ENCODE measurements around the gene CHST2.
"Not testable (repeated sequence)": the region's sequence is repeated elsewhere in the genome, so short reads cannot be mapped to it uniquely, and the experiment has no call there.

Gene CHST2

DNA sequence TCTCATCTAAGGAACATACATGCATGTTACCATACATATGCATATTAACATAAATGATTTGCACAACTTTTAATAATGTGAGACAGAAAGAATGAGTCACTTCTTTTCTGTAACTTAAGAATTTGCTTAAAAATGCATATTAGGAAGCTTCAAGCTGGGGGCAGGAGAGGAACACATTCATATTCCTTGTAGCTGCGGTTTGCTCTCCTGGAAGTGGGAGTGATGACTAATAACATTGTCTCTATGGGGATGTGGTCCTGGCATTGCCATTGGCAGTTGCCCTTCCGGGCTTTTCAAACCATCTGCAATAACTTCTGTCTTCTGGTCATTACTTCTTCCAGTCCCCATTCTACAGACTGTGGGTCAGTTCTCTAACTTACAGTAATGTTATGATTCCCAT lies 15.6 kb downstream of the CHST2 start:
- DNase-seq = no peak

DNA sequence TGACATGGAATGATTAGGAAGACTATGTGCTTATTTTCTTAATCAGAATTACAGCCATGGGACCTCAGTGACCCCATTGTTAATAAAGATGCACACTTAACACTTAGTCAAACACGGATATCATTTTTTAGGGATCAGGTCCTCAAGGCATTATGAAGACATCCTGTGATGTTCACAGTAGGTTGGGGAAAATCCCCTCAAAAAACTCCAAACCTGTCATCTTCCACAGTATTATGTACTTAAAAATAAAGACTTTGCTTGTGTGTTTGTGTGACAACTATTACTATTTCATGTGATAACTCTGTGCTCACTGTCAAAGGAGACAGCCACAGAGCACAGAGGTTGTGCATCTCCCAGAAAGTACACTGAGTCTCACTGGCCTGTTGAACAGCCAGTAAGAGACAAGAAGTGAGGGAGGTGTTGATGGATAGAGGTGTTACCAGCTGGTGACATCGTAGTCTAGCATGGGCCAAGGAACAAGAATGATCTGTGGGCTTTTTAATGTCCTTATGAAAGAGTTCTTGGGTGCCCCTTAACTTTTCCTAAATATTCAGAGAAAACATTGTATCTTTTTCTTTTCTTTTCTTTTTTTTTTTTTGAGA lies 18.0 kb downstream of the CHST2 start:
- DNase-seq = no peak

DNA sequence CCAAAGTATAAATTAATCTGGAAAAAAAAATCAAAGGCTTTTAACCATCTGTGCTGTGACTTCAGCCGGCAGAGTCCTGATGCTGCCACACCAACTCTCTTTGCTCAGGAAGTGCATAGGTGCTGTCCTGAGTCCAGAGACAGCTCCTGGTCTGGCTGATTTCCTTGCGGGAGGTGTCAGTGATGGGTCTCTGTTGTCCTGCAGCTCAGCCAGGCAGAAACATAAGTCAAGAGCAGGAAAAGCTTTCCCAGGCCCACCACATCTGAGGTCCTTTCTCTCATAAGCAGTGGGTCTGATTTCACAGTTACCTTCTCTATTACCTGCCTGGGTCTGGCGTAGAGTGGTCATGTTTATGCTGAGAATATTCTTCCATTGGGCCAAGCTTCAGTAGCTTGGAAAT lies 19.4 kb downstream of the CHST2 start:
- no peak for DNase-seq

DNA sequence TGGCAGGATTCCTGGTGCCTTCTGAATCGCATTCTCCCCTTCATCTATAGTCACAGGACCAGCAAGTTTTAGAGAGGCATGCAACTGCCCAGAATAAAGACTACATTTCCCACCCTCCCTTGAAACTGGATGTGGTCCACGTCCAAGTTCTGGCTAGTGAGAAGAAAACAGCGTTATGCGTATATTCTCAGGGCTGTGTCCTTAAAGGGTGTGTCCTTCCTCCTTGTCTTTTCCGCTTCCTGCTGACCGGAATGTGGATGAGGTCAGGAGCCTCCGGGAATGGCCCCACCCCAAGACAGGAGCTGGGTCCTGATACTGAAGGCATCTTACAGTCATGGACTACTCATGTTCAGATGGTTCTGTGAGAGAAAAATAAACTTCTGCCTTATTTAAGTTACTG lies 20.2 kb downstream of the CHST2 start:
- no peak for DNase-seq

DNA sequence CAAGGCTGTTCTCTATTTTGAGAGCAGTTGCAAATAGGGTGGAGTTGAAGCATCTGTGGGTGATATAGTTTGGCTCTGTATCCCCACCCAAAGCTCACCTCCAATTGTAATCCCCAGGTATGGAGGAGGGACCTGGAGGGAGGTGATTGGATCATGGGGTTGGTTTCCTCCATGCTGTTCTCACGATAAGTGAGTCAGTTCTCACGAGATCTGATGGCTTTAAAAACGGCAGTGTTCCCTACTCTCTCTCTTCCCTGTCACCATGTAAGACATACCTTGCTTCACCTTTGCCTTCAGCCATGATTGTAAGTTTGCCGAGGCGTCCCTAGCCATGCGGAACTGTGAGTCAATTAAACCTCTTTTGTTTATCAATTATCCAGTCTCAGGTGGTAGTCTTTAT lies 21.0 kb downstream of the CHST2 start:
- no peak for DNase-seq

DNA sequence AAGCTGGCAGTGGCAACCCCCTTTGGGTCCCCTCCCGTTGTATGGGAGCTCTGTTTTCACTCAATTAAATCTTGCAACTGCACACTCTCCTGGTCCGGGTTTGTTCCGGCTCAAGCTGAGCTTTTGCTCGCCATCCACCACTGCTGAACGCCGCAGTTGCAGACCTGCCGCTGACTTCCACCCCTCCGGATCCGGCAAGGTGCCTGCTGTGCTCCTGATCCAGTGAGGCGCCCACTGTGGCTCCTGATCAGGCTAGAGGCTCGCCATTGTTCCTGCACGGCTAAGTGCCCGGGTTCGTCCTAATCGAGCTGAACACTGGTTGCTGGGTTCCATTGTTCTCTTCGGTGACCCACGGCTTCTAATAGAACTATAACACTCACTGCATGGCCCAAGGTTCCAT lies 22.8 kb downstream of the CHST2 start:
- no peak for DNase-seq

DNA sequence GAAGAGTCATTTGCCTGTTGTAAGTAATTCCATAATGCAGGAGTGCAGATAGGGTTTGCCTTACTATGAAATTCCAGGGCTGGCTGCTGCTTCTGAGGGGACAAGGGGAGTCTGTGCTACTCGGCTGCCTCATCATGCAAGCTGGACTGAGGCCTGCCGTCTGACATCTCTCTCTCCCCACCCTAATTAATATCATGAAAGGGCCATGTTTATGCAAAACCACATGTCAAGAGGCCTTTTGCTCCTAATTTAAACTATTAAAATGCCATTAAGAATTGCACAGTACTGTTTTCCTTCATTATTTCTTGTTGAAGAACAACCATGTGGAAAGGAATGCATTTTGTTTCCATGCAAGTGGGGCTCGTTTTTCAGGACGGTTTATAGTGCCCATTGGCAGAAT lies 26.3 kb downstream of the CHST2 start:
- DNase-seq = no peak

DNA sequence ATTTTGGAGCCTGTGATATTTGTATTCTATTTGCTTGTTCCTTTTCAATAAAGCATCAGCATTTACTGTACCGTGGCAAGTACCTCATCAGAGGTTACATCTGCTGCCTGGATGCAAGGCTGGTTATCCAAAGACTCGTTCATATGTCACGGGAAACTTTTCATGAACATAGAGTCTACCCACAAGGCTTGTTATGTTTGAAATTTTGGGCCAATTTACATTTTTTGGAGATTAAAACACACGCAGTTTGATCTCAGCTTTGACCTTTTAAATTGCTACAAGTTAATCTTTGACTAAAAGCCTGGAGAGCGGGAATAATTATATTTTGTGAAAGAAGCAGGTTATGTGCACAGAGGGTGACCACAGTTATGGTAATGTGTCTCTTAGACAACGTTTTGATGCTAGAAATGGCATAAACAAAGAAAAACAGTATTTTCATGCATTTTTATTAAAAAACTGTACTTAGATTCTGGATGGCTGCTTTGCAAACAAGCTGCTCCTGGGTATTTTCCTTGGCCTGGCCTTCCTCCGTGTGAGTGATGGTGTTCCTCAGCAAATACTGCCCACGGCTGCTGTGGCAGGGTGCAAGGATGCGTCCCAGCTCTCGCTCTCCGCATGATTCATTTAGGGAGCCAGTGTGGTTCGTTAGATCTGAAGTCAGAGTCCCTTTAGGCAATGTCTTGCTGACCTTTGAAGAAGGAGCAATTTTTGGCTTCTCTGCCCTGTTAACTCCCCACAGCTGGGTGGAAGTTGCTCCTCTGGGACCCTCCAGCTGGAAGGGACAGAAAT lies 27.1 kb downstream of the CHST2 start:
- DNase-seq = no peak

DNA sequence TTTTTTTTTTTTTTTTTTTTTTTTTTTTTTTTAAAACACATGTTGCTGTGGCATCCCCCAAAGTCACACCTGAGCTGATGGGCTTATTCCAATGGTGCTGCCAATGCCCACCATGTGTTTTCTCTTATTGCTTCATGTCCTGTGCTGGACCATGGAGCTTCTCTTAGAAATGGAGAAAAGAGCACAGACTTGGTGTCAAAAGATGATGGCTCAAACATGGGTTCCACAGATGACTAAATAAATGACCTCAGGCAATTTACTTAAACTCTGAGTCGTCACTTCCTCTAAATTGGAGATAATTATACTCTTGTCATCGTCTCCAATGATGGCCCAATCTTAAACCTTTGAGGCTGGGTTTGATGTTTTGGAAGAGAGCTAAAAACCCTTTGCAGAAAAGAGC lies 28.1 kb downstream of the CHST2 start:
- DNase-seq = no peak

DNA sequence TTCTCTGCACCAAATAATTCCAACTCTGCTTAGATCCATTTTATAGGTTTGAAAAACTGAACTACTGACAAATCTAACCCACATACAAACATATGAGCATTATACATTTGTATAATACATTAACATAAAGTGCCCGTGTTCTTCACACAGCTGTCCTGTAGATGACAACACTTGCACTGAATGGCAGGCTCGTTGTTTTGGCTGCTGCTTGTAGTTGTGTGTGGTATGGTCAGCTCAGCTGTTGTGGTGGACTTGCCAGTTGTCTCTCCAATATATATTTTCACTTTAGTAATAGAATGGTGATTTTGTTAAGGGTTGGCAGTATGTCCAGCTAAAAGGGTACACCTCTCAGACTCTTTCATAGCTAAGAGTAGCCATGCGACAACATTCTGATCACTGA lies 30.5 kb downstream of the CHST2 start:
- DNase-seq = no peak

DNA sequence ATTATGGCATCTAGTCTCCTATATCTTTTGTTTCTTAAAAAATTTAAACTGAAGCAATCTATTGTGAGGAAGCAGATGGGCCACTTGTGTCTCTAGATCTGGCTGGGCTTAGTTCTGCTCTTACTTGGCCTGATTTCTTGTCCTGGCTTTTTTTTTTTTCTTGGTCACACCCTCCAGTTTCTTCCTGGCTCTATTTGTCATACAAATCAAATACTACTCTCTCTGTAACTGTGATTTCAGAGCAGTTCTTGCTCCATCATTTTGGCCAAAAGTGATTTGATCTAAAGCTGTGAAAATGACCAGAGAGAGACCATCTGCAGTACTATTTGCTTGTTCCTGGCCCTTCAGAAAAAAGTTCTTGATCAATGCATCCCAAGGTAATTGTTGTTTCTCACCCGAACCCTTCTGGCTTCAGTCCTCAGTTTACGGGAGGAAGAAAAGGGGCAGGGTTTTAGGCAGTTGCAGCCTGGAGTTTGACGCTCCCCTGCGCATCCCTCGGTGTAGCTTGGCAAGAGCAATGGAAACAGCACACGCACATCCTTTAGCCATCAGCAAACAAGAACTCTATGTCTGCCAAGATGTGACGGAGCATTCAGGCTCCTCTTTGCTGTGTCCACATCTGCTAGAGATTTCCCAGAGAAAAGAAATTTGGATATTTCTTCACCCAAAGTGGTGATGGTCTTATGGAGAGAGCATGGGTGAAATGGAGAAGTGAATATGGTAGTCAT lies 31.6 kb downstream of the CHST2 start:
- no peak for DNase-seq

DNA sequence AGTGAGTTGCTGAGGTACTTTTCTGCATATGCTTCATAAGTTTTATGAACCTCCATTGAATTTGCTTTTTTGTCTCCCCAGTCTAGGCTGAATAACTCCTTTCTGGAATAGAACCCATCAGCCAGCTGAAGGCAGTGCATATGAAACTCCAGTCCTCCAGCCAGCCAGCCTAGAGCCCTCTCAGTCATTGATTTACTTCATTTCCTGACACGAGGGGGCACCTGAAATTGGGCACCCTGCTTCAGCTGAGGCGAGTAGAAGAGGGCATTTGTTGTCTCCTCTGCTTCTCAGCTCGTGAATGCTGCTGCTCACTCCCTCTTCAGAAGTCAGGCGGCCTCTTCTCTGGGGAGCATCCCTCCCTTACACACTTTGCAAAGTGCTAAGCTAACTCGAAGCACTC lies 32.5 kb downstream of the CHST2 start:
- no peak for DNase-seq

DNA sequence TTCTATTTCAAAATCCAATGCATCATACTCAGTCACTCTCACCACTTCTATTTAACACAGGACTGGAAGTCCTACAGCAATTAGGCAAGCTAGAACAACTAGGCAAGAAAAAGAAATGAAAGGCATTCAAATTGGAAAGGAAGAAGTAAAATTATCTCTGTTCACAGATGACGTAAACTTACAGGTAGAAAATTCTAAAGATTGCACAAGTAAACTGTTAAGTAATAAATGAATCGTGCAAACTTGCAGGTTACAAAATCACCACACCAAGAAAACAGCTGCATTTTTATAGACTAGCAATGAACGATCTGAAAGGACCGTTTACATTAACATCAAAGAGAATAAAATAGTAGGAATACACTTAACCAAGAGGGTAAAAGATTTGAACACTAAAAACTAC lies 36.2 kb downstream of the CHST2 start:
- DNase-seq = no peak

DNA sequence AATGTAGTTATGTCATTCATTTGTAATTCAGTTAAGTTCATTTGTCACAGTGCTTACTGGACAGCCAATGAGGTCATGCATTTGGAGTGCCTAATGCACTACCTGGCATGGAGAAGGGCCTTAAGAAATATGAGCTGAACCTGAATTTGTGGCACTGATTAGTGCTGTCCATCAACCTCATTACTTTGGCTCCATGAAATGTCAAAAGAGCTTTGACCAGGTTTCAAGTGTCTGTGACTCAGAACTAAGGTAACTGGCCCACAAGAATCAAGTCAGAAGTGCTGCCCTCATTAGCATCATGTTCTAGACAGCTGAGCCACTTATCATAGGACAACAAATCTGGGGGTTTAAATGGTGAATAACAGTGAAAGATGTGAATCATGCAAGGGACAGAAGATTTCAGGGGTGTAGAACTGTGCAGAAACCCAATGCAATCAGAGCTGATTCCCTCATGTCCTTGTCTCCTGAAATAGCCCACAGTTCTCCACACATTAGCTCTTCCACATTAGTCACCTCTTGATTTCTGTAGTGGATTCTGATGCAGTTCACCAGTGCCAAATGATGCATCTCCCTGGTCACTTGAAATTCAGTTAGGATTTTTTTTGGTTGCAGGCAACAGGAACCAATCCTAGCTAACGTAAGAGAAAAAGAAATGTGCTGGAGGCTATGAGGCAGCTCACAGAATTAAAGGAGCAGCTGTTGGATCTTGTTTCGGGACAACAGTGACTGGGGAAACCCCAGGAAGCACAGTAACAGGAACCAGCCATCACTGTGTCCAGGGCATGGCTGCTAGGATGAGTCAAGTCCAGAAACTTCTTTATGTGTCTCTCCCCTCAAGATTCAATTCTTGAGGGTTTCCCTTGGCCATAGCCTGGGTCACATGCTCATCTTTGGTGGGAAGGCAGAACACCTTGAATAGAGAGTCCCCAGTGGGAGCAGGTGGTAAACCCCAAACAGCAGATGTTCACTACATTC lies 38.7 kb downstream of the CHST2 start:
- DNase-seq = no peak

DNA sequence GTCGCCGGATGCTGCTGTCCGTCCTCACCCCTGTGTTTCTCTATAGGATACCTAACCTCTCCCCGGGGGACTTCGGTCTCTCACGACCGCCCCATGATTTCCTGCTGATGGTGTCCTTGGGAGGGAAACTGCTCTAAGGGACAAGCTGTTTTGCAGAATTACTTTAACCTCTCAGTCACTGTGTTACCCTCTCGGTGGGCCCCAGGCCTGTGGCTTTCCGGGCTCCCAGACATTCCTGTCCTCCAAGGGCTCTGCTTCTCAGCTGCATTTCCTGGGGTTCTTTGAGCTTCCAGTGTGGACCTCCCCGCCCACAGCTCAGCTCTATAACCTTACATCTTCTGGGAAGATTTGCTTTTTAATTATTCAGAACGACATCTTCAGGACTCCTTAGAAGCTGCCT lies 40.9 kb downstream of the CHST2 start:
- DNase-seq = no peak

DNA sequence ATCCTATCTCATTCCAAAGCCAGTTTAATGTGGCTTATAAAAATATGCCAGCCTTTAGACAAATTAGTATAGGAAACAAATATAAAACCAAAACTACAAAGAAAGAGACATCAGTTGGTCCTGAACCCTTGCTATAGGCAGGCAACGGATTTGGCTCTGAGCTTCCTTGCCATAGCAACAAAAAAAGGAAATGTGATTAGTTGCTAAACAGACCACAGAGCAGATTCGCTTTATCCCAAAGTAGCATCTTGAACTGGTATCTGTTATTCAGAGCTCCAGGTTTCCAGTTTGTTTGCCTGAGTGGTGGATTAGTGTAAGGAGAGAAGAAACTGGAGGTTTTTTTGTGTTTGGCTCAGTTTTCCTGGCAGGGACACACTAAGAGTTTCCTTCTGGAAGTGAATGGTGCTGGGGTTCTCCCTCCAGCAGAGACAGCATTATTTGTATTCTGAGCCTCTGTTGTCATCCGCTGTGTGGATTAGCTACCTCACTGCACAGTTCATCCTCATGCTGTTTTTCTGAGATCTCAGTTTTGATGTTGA lies 44.1 kb downstream of the CHST2 start:
- no peak for DNase-seq

DNA sequence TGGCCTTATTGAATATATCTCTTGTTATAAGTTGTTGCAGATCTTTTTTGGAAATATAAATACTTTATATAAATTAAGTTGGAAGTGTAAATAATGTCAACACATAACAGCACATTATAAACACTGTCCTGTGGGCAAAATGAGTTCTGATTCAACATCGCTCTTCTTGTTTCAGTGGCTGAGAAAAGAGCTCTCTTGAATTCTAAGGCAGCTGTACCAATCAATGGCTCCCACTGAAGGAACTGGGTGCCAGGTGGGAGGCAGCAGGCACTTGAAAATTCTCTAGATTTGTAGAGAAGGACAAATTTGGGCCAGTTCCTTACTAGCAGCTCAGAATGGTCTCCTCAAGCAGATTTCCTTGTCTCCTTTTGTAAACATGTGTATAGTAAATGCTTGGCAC lies 45.6 kb downstream of the CHST2 start:
- no peak for DNase-seq

DNA sequence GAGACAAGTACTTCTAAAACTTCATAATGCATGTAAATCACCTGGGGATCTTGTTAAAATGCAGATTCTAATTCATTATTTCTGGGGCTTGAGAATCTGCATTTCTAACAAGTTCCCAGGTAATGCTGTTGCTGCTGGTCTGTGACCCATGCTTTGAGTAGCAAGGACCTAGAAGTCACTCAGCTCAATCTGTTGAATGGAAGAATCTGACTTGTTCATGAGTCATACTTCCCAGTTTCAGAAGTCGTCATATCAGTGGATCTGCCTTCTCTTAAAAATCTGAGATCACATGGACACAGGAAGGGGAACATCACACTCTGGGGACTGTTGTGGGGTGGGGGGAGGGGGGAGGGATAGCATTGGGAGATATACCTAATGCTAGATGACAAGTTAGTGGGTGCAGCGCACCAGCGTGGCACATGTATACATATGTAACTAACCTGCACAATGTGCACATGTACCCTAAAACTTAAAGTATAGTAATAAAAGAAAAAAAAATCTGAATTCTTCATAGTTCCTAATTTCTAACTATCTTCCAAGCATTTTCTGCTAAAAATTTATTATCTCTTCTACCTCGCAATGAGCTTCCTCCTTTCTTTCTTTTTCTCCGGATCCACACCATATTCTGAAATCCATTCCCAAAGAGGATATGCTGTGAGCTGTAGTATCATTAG lies 46.2 kb downstream of the CHST2 start:
- not testable (repeated sequence) for DNase-seq

DNA sequence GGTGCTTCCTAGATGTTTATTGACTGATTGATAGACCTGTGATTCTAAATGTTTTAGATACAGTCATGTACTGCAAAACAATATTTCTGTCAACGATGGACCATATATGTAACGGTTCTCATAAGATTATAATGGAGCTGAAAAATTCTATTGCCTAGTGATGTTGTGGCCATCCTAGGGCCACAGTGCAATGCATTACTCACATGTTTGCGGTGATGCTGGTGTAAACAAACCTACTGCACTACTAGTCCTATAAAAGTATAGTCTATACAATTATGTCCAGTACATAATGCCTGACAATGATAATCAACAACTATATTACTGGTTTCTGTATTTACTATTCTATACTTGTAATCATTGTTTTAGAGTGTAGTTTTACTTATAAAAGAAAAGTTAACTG lies 46.8 kb downstream of the CHST2 start:
- no peak for DNase-seq

DNA sequence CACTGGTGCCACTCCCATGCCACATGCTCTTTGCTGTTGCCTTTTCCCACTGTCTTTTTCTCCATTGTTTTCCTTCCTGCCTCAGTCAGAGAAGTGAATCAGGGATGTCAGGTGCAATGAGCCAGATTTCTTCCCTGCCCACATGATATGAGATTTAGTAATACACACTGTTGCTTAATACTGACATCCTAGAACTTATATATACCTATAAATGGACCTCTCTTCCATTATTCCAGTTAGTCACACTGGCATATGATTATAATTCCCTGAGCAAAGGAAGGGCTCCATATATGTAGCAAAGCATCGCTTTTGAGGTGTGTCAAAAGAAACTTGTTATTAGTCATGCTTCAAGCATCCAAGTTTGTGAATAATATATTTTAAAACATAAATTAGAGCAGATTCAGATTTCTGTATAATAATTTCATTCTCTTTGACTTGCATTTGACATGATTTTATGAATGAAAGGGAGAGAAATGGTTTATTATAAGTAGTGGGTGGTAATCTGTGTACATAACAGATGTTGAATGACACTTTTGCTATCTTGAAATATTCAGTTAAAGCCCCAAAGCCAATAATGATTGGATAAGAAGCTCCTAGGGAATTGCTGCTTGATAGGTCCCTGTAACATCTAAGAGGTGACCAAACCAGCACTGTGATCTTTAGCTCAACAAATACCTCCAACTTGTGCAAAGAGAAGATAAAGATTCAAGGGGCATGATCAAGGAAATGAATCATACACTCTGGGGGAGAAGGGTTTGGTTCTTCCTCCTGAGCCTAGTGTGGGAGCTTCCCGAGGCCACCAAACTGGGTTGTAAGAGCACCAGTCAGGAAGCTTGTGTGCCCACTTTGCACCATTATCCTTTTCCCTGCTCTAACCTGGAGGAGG lies 48.6 kb downstream of the CHST2 start:
- DNase-seq = no peak

DNA sequence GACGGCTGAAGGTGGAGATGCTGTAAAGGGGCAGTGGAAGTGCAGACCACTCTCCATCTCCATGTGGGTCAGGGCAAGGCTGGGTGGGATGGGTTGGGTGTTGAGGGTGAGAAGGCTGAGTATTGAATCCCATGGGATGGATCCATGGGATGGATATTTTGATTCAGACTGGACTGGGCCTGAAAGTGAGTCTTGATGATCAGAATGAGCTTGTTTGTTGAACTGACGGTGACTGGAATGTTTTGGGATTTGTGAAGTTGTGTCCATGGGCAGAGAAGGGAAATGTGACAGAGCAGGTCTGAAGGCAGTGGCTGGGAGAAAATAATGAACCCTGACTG lies 49.3 kb downstream of the CHST2 start:
- DNase-seq = no peak
